ENCODE data around the gene ERCC4.

- TF ChIP-seq POLR2AphosphoS5 (IDR thresholded peaks at IDR 0.05; ENCODE audit: low read depth, low read length) = no peak
- TF ChIP-seq TAF1 (IDR thresholded peaks at IDR 0.05; ENCODE audit: low read depth, low read length) = no peak
- TF ChIP-seq POLR2A (IDR thresholded peaks at IDR 0.05; ENCODE audit: low read depth, low read length) = no peak
- no peak for TF ChIP-seq POU2F2 (IDR thresholded peaks at IDR 0.05; ENCODE audit: low read depth, low read length)
Measured at GRCh38 chr16:13911871-13912270, 8.1 kb upstream of the ERCC4 start.

Data from GM12891 (cell line).